GM21526 (cell line): ENCODE measurements around the gene KIAA0040.

Experiments used
- ATAC-seq: cut with Tn5 transposase; IDR thresholded peaks from one replicate; pipeline ENCODE4 v1.9.1; 2021; ENCODE audit warnings: moderate library complexity; ENCODE audit not compliant: unreplicated experiment, low FRiP score

Gene KIAA0040

GRCh38 chr1:175172503-175172902, 20.1 kb downstream of the KIAA0040 start:
- ATAC-seq: no peak

GRCh38 chr1:175171036-175171913, 21.3 kb downstream of the KIAA0040 start:
- no peak for ATAC-seq

- ATAC-seq: no peak
Observed at GRCh38 chr1:175169286-175170018, 23.1 kb downstream of the KIAA0040 start.

GRCh38 chr1:175168782-175169181, 23.8 kb downstream of the KIAA0040 start:
- no peak for ATAC-seq

GRCh38 chr1:175167861-175168260, 24.7 kb downstream of the KIAA0040 start:
- no peak for ATAC-seq

GRCh38 chr1:175166746-175167145, 25.8 kb downstream of the KIAA0040 start:
- ATAC-seq: no peak

- no peak for ATAC-seq
Observed at GRCh38 chr1:175164751-175165150, 27.8 kb downstream of the KIAA0040 start.

GRCh38 chr1:175163702-175164101, 28.9 kb downstream of the KIAA0040 start:
- ATAC-seq: no peak

GRCh38 chr1:175162955-175163354, 29.6 kb downstream of the KIAA0040 start:
- no peak for ATAC-seq

- ATAC-seq: no peak
Observed at GRCh38 chr1:175158170-175158591, 34.4 kb downstream of the KIAA0040 start.

GRCh38 chr1:175157200-175157599, 35.4 kb downstream of the KIAA0040 start:
- ATAC-seq: no peak

GRCh38 chr1:175155936-175156335, 36.6 kb downstream of the KIAA0040 start:
- ATAC-seq: no peak

GRCh38 chr1:175155473-175155856, 37.1 kb downstream of the KIAA0040 start:
- no peak for ATAC-seq

- ATAC-seq: no peak
Observed at GRCh38 chr1:175154629-175155472, 37.7 kb downstream of the KIAA0040 start.

- no peak for ATAC-seq
Observed at GRCh38 chr1:175152006-175152652, 40.4 kb downstream of the KIAA0040 start.

- no peak for ATAC-seq
Observed at GRCh38 chr1:175150596-175151319, 41.8 kb downstream of the KIAA0040 start.

GRCh38 chr1:175148068-175148467, 44.5 kb downstream of the KIAA0040 start:
- ATAC-seq: no peak

- no peak for ATAC-seq
Observed at GRCh38 chr1:175147569-175147968, 45.0 kb downstream of the KIAA0040 start.

GRCh38 chr1:175146529-175147213, 45.9 kb downstream of the KIAA0040 start:
- ATAC-seq: no peak
